Ectodermal cell (in vitro differentiated cells): ENCODE data around the gene DOCK6.

Source experiments
- H3K27ac ChIP-seq: 2 replicates; pipeline ENCODE4 v1.7.0; 2013; ENCODE audit warnings: mild to moderate bottlenecking, low read depth, low read length; ENCODE audit not compliant: insufficient read depth, poor library complexity, severe bottlenecking
- H3K27me3 ChIP-seq: 2 replicates; pipeline ENCODE4 v1.7.0; 2013; ENCODE audit warnings: mild to moderate bottlenecking, low read length; ENCODE audit not compliant: insufficient read depth, control insufficient read depth, poor library complexity, severe bottlenecking
- H3K36me3 ChIP-seq: one replicate; pipeline ENCODE4 v1.7.0; 2013; ENCODE audit warnings: low read length; ENCODE audit not compliant: control insufficient read depth, insufficient read depth
- H3K4me1 ChIP-seq: one replicate; pipeline ENCODE4 v1.7.0; 2013; ENCODE audit warnings: low read length; ENCODE audit not compliant: control insufficient read depth, insufficient read depth
- H3K4me3 ChIP-seq: 2 replicates; pipeline ENCODE4 v1.7.0; 2013; ENCODE audit warnings: low read depth, low read length, control low read depth; ENCODE audit not compliant: insufficient read depth
- H3K9me3 ChIP-seq: 2 replicates; pipeline ENCODE4 v1.7.0; 2013; ENCODE audit warnings: mild to moderate bottlenecking, low read length, moderate library complexity; ENCODE audit not compliant: control insufficient read depth
- WGBS, 2 experiments: methylation state at CpG; one replicate each; pipeline ENCODE4 v1.1.7; 2013; ENCODE audit warnings: missing lambda C conversion rate in 2 of 2; 5-methylcytosine and 5-hydroxymethylcytosine counted together

The DOCK6 gene

DNA sequence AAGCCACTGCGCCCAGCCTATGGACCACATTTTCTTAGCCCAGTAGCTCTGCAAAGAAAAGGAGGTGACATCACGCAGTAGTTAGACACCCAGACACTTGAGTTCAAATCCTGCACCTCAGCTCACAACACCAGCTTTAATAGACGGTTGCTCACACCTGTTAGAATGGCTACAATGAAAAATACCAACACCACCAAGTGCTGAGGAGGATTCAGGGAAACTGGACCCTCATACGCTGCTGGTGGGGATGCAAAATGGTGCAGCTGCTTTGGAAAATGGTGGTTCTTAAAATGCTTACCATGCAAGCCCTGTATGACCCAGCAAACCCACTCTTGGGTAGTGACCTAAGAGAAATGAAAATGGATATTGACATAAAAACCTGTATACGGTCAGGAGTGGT lies 11.7 kb upstream of the DOCK6 start:
- H3K9me3 ChIP-seq = no peaks in the 10 kb centered on the region
- H3K36me3 ChIP-seq = no peaks in the 10 kb centered on the region
- no peaks in the 10 kb centered on the region for H3K27me3 ChIP-seq
- no peaks in the 10 kb centered on the region for H3K4me1 ChIP-seq
- 69 to 77% methylated on average over 5 of the region's 5 CpGs for WGBS, 2 experiments
- no peak overlapping the region for H3K27ac ChIP-seq
- no peak overlapping the region for H3K4me3 ChIP-seq

DNA sequence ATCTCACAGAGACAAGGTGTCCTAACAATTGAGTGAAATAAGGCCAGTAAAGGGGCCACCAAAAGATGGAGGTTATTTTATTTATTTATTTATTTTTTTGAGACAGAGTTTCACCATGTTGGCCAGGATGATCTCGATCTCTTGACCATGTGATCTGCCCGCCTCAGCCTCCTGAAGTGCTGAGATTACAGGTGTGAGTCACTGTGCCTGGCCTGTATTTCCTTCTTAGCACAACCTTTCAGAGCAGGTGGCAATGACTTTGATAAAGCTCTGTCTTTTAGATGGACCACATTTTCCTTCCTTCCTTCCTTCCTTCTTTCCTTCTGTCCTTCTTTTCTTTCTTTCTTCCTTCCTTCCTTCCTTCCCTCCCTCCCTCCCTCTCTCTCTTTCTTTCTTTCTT lies 11.0 kb upstream of the DOCK6 start:
- WGBS, 2 experiments = 83 to 84% methylated on average over 2 of the region's 2 CpGs
- Histone ChIP-seq H3K27ac (no peak overlapping the region), H3K4me1 (no peaks in the 10 kb centered on the region), H3K27me3 (no peaks in the 10 kb centered on the region), H3K36me3 (no peaks in the 10 kb centered on the region), H3K9me3 (no peaks in the 10 kb centered on the region), H3K4me3 (no peak overlapping the region)

DNA sequence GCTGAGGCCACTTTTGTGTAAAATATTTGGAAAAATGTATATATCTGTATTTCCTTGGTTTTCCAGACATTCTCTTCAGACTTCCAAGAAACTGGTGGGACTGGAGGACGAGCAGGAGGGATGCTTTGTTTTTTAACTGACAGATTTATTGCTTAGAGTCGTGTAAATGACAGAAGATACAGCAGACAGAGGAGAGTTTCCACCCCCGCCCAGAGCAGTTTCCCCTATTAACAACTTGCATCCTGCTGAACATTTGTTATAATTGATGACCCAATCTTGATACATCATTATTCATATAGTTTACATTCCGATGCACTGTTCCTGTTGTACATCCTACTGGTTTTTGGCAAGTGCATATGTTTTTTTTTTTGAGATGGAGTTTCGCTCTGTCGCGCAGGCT lies 7.1 kb upstream of the DOCK6 start:
- H3K4me3 ChIP-seq = no peak overlapping the region
- 58 to 65% methylated on average over 6 to 7 of the region's 7 CpGs for WGBS, 2 experiments
- no peak overlapping the region for H3K27ac ChIP-seq
- H3K9me3 ChIP-seq = no peaks in the 10 kb centered on the region
- no peaks in the 10 kb centered on the region for H3K27me3 ChIP-seq
- no peaks in the 10 kb centered on the region for H3K36me3 ChIP-seq
- H3K4me1 ChIP-seq = no peaks in the 10 kb centered on the region

DNA sequence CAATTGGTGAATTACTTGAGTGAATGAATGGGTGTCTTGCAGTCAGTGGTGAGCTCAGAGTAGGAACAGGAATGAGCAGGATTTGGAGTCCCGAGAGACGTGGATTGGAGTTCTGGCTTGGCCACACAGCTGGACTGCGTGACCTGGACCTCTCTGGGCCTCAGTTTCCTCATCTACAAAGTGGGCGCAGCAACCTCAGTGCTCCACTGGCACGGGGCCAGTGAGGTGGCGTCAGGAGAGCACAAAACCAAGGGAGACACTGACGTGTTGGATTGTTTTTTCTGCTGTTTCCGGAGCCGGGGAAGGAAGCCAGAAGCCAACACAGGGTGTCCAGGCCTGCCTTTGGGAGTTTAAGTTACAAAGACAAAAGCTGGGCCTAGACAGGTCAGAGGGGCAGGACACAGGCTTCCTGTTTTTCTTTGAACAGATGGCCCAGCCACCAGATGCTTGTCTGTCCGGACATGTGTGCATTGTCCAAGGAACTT lies 6.5 kb upstream of the DOCK6 start:
- 89 to 92% methylated on average over 10 of the region's 10 CpGs for WGBS, 2 experiments
- H3K27ac ChIP-seq = no peak overlapping the region
- H3K4me1 ChIP-seq = no peaks in the 10 kb centered on the region
- H3K27me3 ChIP-seq = no peaks in the 10 kb centered on the region
- no peaks in the 10 kb centered on the region for H3K9me3 ChIP-seq
- H3K36me3 ChIP-seq = no peaks in the 10 kb centered on the region
- H3K4me3 ChIP-seq = no peak overlapping the region

DNA sequence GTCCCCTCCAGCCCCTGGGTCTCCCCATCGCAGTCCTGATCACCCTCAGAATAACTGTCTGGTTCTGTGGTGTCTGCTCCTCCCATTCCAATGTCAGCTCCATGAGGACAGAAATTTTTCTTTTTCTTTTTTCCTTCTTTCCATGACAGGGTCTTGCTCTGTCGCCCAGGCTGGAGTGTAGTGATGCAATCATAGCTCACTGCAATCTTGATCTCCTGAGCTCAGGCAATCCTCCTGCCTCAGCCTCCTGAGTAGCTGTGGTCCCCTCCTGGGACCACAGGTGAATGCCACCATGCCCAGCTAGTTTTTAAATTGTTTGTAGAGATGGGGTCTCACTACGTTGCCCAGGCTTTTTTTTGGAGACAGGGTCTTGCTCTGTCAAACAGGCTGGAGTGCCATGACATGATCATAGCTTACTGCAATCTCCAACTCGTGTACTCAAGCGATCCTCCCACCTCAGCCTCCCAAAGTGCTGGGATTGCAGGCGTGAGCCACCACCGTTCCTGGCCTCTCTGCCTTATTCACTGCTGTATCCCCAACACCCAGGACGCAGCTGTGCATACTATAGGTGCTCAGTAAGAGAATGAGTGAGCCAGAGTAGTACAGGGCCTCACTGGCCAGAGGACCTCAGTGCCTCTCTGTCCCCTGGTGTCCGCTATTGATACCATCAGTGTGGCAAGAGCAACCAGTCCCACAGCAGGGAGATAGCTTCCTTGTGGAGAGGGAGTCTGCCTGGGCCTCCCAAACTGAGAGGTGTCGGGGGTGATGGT lies 5.2 kb upstream of the DOCK6 start:
- Histone ChIP-seq H3K27me3 (no peaks in the 10 kb centered on the region), H3K9me3 (no peaks in the 10 kb centered on the region), H3K4me1 (no peaks in the 10 kb centered on the region), H3K27ac (no peak overlapping the region), H3K36me3 (no peaks in the 10 kb centered on the region), H3K4me3 (no peak overlapping the region)
- WGBS, 2 experiments = 91 to 93% methylated on average over 10 of the region's 10 CpGs

DNA sequence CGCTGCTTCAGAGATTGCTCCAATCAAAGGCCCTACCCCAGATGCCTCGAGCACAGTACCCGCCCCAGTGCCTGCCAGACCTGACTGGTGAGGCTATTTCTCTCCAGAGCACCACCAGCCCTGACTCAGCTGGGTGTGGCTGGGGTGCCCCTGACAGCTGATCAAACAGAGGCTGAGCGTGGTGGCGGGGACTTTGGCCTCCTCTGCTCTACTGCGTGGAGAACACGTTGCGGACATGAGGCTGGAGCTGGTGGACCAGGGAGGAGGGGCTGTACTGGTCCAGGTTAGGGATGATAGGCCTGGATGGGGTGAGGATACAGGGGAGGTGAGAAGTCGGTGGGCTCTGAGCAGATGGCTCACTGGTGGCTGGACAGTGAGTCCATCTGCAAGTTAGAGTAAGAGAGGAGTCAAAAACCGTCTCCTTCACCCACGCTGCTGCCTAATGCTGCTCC lies 3.5 kb upstream of the DOCK6 start:
- no peaks in the 10 kb centered on the region for H3K36me3 ChIP-seq
- no peak overlapping the region for H3K27ac ChIP-seq
- H3K4me3 ChIP-seq = no peak overlapping the region
- no peaks in the 10 kb centered on the region for H3K9me3 ChIP-seq
- 79% methylated on average over 11 of the region's 11 CpGs for WGBS, 2 experiments
- no peaks in the 10 kb centered on the region for H3K27me3 ChIP-seq
- H3K4me1 ChIP-seq = no peaks in the 10 kb centered on the region

DNA sequence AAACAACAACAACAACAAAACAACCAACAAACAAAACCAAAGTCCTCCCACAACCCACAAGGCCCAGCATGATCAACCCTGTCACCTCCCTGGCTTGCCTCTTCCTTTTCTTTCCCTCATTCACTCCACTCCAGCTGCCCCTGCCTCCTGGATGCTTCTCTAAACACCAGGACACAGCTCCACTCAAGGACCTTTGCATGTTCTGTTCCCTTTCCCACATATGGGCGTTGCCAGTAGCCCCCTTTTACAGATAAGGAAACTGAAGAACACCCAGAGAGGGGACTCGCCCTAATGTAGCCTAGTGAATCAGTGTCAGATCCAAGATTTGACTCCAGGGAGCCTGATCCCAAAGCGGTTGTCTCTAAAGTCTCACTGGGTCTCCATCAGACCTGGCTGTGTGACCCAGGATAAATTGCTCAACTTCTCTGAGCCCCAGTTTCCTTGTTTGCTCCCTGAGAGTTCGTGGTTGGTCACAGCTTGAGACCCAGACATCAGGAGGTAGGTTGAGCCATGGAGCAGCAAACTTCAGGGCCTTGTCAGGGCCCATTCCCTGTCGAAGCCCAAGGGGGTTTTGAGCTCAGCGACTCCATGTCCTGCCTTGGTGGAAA lies 3.0 kb upstream of the DOCK6 start:
- WGBS, 2 experiments = 88 to 91% methylated on average over 6 of the region's 6 CpGs
- no peaks in the 10 kb centered on the region for H3K36me3 ChIP-seq
- no peak overlapping the region for H3K27ac ChIP-seq
- no peaks in the 10 kb centered on the region for H3K4me1 ChIP-seq
- H3K27me3 ChIP-seq = no peaks in the 10 kb centered on the region
- no peaks in the 10 kb centered on the region for H3K9me3 ChIP-seq
- H3K4me3 ChIP-seq = no peak overlapping the region

DNA sequence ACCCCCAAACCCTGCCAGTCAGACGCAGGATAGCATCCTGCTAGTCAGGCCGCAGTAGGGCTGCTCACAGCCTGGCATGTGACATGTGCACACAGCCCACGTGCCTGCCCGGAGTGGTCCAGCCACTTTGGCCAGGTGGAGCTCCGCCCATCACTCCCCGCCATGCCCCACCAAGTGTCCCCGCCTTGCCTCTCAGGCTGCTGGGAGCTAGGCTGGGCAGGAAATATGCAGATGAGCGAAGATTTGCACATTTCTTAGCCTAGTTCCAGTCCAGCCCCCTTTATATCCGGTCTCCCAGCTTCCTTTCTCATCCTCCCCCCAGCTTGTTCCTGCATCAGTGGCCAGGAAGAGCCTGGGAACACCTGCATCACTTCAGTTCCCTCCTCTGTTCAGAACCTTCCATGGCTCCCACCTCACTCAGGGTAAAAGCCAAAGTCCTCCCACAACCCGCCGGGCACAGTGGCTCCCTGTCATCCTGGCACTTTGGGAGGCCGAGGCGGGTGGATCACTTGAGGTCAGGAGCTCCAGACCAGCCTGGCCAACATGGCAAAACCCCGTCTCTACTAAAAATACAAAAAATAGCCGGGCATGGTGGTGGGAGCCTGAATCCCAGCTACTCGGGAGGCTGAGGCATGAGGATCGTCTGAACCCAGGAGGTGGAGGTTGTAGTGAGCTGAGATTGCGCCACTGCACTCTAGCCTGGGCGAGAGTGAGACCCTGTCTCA lies 2.3 kb upstream of the DOCK6 start:
- no peaks in the 10 kb centered on the region for H3K9me3 ChIP-seq
- no peaks in the 10 kb centered on the region for H3K27me3 ChIP-seq
- WGBS, 2 experiments = 86 to 87% methylated on average over 19 of the region's 19 CpGs

DNA sequence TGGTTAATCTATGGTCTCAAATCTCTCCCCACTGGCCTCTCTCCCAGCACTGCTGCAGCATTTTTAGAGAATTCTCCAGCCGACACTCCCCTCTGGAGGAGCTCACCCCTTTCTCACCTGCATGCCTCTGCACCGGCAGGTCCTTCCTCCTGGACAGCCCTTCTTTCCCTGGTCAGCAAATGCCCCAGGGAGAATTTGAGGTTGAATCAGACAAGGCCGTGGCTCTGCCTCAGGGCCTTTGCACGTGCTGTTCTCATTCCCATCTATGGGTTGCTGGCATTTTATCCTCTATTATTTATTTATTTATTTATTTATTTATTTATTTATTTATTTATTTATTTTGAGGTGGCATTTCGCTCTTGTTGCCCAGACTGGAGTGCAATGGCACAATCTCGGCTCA lies 1.4 kb upstream of the DOCK6 start:
- Histone ChIP-seq H3K36me3 (no peaks in the 10 kb centered on the region), H3K4me1 (no peaks in the 10 kb centered on the region), H3K9me3 (no peaks in the 10 kb centered on the region), H3K27ac (no peak overlapping the region), H3K4me3 (no peak overlapping the region), H3K27me3 (no peaks in the 10 kb centered on the region)
- 86 to 97% methylated on average over 4 to 6 of the region's 6 CpGs for WGBS, 2 experiments

More for the DNA sequence above, 2.3 kb upstream of the DOCK6 start:
- H3K4me3 ChIP-seq = no peak overlapping the region
- H3K36me3 ChIP-seq = no peaks in the 10 kb centered on the region
- H3K27ac ChIP-seq = no peak overlapping the region
- H3K4me1 ChIP-seq = no peaks in the 10 kb centered on the region

DNA sequence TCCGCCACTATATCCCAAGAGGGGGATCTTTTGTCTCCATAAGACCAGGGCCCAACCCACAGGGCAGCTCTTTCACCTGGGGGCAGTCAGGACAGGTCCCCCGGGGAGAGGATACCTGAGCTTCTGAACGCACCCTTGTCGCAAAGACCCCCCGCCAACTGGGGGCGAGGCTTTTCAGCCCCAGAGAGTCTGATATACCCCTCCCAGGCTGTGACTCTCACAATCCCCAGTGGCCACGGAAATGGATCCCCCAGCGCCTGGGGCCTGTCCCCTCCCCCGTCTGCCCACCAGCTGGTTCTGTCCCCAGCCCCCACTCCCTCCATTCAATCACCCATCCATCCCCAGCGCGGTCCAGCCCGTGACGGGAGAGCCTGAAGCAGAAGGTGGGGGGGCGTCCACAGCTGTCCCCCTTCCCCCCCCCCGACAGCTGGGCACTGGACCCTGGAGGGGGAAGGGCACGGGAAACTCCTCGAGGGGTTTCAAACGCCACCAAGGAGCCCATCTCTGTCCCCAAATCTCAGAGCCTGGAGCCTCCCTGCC lies 823 bp downstream of the DOCK6 start:
- Histone ChIP-seq H3K27ac (no peak overlapping the region), H3K27me3 (no peaks in the 10 kb centered on the region), H3K4me1 (no peaks in the 10 kb centered on the region), H3K9me3 (no peaks in the 10 kb centered on the region), H3K4me3 (peak overlapping the region; percentile 76), H3K36me3 (no peaks in the 10 kb centered on the region)
- WGBS, 2 experiments = 9 to 10% methylated on average over 18 of the region's 18 CpGs
